Neural cell (in vitro differentiated cells): ENCODE measurements around the gene SHB. TPM values are rescaled to one million over a fixed set of nuclear protein-coding genes. Genes with fewer than 3 reads are reported as not detected.

Experiments
- H2AFZ ChIP-seq: fragments of 200-600, 300-800 bp; sonication (generic), shearing (Covaris generic); 2 replicates; pipeline ENCODE4 v1.6.0; 2014; ENCODE audit warnings: low read depth, mild to moderate bottlenecking, antibody characterized with exemption, low read length, moderate library complexity
- H3F3A ChIP-seq: fragments of 200-600 bp; shearing (Covaris generic); 2 replicates; pipeline ENCODE4 v1.6.1; 2016; ENCODE audit warnings: mild to moderate bottlenecking, moderate library complexity, mixed read lengths, antibody characterized with exemption, low read length; ENCODE audit not compliant: insufficient read depth, poor library complexity, severe bottlenecking
- H3K27ac ChIP-seq: fragments of 200-600, 300-800 bp; sonication (generic), shearing (Covaris generic); 2 replicates; pipeline ENCODE4 v1.5.1; 2014; ENCODE audit warnings: mild to moderate bottlenecking, low read length, moderate library complexity
- H3K27me3 ChIP-seq: fragments of 300-800, 200-600 bp; sonication (generic), shearing (Covaris generic); 2 replicates; pipeline ENCODE4 v1.6.0; 2014; ENCODE audit warnings: mild to moderate bottlenecking, low read depth, low read length, moderate library complexity; ENCODE audit not compliant: insufficient read depth
- H3K36me3 ChIP-seq: fragments of 300-800, 200-600 bp; sonication (generic), shearing (Covaris generic); 2 replicates; pipeline ENCODE4 v1.5.1; 2014; ENCODE audit warnings: mild to moderate bottlenecking, antibody characterized with exemption, low read length, moderate library complexity; ENCODE audit not compliant: insufficient read depth
- H3K4me2 ChIP-seq: fragments of 300-800, 200-600 bp; sonication (generic), shearing (Covaris generic); 2 replicates; pipeline ENCODE4 v1.6.0; 2014; ENCODE audit warnings: mild to moderate bottlenecking, low read length
- H3K4me3 ChIP-seq: fragments of 300-800, 200-600 bp; sonication (generic), shearing (Covaris generic); 2 replicates; pipeline ENCODE4 v1.5.1; 2014; ENCODE audit warnings: mild to moderate bottlenecking, low read length, moderate library complexity
- H3K79me2 ChIP-seq: fragments of 200-600 bp; shearing (Covaris generic); replicated peaks from 2 replicates; pipeline ENCODE4 v1.6.0; 2014; ENCODE audit warnings: mild to moderate bottlenecking, low read length, moderate library complexity; ENCODE audit not compliant: insufficient read depth
- H3K9ac ChIP-seq: fragments of 300-800, 200-600 bp; sonication (generic), shearing (Covaris generic); 2 replicates; pipeline ENCODE4 v1.6.1; 2016; ENCODE audit warnings: mild to moderate bottlenecking, low read length, mixed read lengths
- H3K9me2 ChIP-seq: fragments of 200-600 bp; shearing (Covaris generic); 2 replicates; pipeline ENCODE4 v1.6.1; 2016; ENCODE audit warnings: mild to moderate bottlenecking, low read length, mixed read lengths; ENCODE audit not compliant: insufficient read depth
- H3K9me3 ChIP-seq: fragments of 200-600, 300-800 bp; sonication (generic), shearing (Covaris generic); 2 replicates; pipeline ENCODE4 v1.6.1; 2016; ENCODE audit warnings: mild to moderate bottlenecking, mixed run types, low read length, moderate library complexity, mixed read lengths
- H4K20me1 ChIP-seq: fragments of 200-600 bp; shearing (Covaris generic); 2 replicates; pipeline ENCODE4 v1.6.1; 2016; ENCODE audit warnings: mild to moderate bottlenecking, mixed run types; ENCODE audit not compliant: insufficient read depth
- CTCF ChIP-seq: fragments of 450-650 bp; IDR thresholded peaks from 2 replicates; pipeline ENCODE4 v1.5.1; 2014; ENCODE audit warnings: antibody characterized with exemption, mild to moderate bottlenecking, moderate library complexity; ENCODE audit not compliant: poor library complexity, severe bottlenecking
- EP300 ChIP-seq: fragments of 450-650 bp; conservative IDR thresholded peaks from 2 replicates; pipeline ENCODE4 v1.6.1; 2014; ENCODE audit warnings: antibody characterized with exemption, mild to moderate bottlenecking, moderate library complexity; ENCODE audit not compliant: poor library complexity, severe bottlenecking
- EZH2 ChIP-seq: fragments of 200-600, 300-800 bp; shearing (Covaris generic), sonication (generic); IDR thresholded peaks from 2 replicates; pipeline ENCODE4 v1.6.1; 2014; ENCODE audit warnings: antibody characterized with exemption, low read length, borderline replicate concordance, mild to moderate bottlenecking; ENCODE audit not compliant: insufficient read depth, poor library complexity, severe bottlenecking
- MXI1 ChIP-seq: fragments of 450-650 bp; conservative IDR thresholded peaks from 2 replicates; pipeline ENCODE4 v1.6.1; 2014; ENCODE audit warnings: antibody characterized with exemption, mild to moderate bottlenecking; ENCODE audit not compliant: poor library complexity, severe bottlenecking
- POLR2AphosphoS5 ChIP-seq: IDR thresholded peaks from 2 replicates; pipeline ENCODE4 v1.6.1; 2012
- RAD21 ChIP-seq: fragments of 450-650 bp; conservative IDR thresholded peaks from 2 replicates; pipeline ENCODE4 v1.6.1; 2014; ENCODE audit warnings: antibody characterized with exemption, mild to moderate bottlenecking, moderate library complexity
- REST ChIP-seq: IDR thresholded peaks from 2 replicates; pipeline ENCODE4 v1.6.1; 2012; ENCODE audit warnings: borderline replicate concordance
- SMC3 ChIP-seq: fragments of 450-650 bp; conservative IDR thresholded peaks from 2 replicates; pipeline ENCODE4 v1.6.1; 2014; ENCODE audit warnings: antibody characterized with exemption, mild to moderate bottlenecking, moderate library complexity; ENCODE audit not compliant: poor library complexity
- TAF1 ChIP-seq: IDR thresholded peaks from 2 replicates; pipeline ENCODE4 v1.6.1; 2012; ENCODE audit warnings: low read depth
- polyA plus RNA-seq: library from polyadenylated mRNA; depleted of rRNA; stranded (reverse); fragments of >200 nt; gene quantifications from 2 replicates; pipeline ENCODE4 v1.2.3, GENCODE V29; 2014

The SHB gene
- polyA plus RNA-seq, 1 donor from 2014 or later, result 17.5 TPM

GRCh38 chr9:38035873-38036272, 33.2 kb downstream of the SHB start:
- Histone ChIP-seq H3K9me3 (no peaks in the 10 kb centered on the region), H2AFZ (no peak overlapping the region), H3F3A (no peaks in the 10 kb centered on the region), H3K79me2 (peaks cover 84% of the 10 kb centered on the region), H3K4me3 (no peak overlapping the region), H3K27me3 (no peaks in the 10 kb centered on the region), H3K9ac (no peak overlapping the region), H3K9me2 (no peaks in the 10 kb centered on the region), H3K36me3 (no peaks in the 10 kb centered on the region), H3K4me2 (no peak overlapping the region), H3K27ac (no peak overlapping the region), H4K20me1 (no peaks in the 10 kb centered on the region)
- TF ChIP-seq SMC3 (no peak), TAF1 (no peak), POLR2AphosphoS5 (no peak), MXI1 (no peak), EP300 (no peak), EZH2 (no peak), REST (no peak), RAD21 (no peak), CTCF (no peak)

DNA sequence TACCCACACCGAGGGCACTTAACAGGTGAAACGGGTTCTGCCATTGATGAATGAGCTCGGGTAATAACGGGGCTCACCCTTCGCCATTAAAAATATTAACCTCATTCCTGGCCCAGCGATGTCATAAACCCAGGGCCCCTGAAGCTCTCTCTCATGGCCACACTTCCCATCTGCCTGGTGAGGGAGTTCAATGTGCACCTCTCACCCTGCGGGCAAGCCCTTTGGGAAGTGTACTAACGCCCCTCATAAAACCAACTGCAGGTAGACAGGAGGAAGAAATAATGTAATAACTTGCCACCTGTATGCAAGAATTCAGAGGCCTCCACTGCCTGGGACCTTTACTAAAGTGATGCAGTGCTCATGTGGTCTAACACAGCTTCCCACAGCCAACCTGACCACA, 35.1 kb downstream of the SHB start:
- Histone ChIP-seq H3K27ac (no peak overlapping the region), H3K9ac (no peak overlapping the region), H3K79me2 (peaks cover 94% of the 10 kb centered on the region), H3K9me2 (no peaks in the 10 kb centered on the region), H3K36me3 (no peaks in the 10 kb centered on the region), H2AFZ (no peak overlapping the region), H3K27me3 (no peaks in the 10 kb centered on the region), H3F3A (no peaks in the 10 kb centered on the region), H3K4me2 (no peak overlapping the region), H3K9me3 (no peaks in the 10 kb centered on the region), H3K4me3 (no peak overlapping the region), H4K20me1 (no peaks in the 10 kb centered on the region)
- TF ChIP-seq EP300 (no peak), EZH2 (no peak), TAF1 (no peak), MXI1 (no peak), RAD21 (no peak), REST (no peak), POLR2AphosphoS5 (no peak), SMC3 (no peak), CTCF (no peak)
